HG02610 (cell line): ENCODE data around the gene MAGEL2.
"Not testable (repeated sequence)": the region's sequence is repeated elsewhere in the genome, so short reads cannot be mapped to it uniquely, and the experiment has no call there.

Source experiments
- ATAC-seq: cut with Tn5 transposase; IDR thresholded peaks from one replicate; pipeline ENCODE4 v1.9.1; 2021; ENCODE audit warnings: mild to moderate bottlenecking, moderate library complexity; ENCODE audit not compliant: unreplicated experiment

MAGEL2 gene

DNA sequence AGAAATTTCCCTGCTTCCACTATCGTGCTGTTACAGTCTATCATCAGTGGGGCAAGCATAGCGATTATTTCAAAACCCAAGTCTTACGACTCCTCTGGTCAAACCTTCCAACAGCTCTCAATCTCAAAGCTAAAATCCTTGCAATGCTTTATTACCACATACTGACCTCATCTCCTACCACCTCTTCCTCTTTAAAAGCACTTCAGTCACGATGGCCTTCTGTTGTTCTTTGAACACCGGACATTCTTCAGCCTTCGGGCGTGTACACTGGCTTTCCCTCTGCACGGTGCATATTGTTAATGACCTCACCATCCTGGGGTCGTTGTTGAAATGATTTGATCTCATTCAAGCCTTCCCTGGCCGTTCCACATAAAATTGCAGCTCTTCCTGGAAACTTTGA is 31.1 kb downstream of the MAGEL2 start:
- no peak for ATAC-seq

DNA sequence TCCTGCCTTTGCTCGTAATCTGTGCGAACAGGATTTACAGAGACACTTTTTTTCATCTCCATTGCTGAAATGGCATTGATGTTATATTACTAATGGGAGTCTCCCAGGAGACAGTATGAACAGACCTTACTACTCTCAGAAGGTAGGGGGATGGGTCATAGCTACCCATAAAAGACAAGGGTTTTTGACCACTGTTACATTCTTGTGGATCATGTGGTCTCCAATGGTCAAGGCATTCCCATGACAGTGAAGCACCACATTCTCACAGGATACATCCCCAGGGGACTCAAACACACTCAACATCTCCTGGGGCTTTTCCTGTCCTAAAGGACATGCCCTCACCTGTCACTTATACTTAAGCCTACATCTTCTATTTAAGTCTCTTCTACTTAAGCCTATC is 41.4 kb downstream of the MAGEL2 start:
- ATAC-seq: no peak

DNA sequence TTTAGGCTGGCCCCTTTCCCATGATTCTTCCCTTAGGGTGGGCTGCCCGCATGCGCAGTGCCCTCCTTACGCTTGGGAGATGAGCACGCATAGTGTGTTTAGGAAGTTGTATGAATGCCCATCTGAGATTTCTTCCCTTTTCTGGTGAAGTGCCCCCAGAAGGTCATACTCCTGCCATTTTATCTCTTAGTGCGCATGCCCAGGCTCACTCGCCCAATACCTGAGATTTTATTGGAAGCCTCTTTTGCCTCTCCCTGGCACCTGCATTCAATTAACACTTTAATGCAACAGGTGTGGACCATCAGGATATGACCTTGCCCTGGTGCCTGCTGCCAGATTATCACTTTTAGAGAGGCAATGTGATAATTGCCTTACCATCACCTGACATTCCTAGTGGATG is 45.5 kb downstream of the MAGEL2 start:
- no peak for ATAC-seq

DNA sequence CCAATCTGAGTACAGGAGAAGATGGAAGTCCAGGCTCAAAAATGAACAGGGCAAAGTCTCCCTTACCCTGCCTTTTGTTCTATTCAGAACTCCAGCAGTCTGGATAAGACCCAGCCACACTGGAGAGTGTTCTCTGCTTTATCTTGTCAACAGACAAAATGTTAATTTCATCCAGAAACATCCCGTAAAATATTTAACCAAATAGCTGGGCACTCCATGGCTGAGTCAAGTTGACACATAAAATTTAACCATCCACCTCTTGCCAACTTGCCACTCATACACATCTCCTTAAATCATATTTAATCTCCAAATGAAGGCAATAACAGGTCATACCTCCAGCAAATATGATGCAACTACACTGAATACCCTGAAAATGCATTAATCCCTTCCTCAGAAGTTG is 48.6 kb downstream of the MAGEL2 start:
- ATAC-seq: no peak

GRCh38 chr15:23597278-23597677 is 50.4 kb downstream of the MAGEL2 start:
- ATAC-seq: not testable (repeated sequence)

DNA sequence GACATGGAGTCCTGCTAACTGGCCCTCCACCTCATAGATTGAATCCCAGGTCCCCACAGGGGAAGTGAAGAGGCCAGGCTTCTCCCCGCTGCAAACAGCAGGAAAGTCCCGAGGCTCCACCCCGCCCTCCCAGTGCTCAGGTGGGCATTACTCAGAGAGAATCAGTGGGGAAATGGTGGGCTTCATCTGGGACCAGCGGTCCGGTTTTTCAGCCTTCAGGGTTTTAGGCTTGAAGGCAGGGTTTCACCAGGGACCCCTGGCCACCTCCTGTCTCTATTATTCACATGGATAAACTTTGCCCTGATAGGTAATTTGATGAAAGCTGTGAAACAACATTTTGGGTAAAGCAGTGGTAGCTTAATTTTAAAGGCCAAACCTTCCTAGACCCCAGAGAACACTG is 50.9 kb downstream of the MAGEL2 start:
- ATAC-seq: no peak

- ATAC-seq: no peak
These were observed 52.3 kb downstream of the MAGEL2 start for GRCh38 chr15:23595368-23595767.

GRCh38 chr15:23594252-23594770 is 53.4 kb downstream of the MAGEL2 start:
- no peak for ATAC-seq
